Measurements from ENCODE around the gene COL28A1.
A peak's percentile ranks its signal among the peaks of the same experiment; 100 is the strongest.
"Not testable (repeated sequence)": the region's sequence is repeated elsewhere in the genome, so short reads cannot be mapped to it uniquely, and the experiment has no call there.

COL28A1 gene

GRCh38 chr7:7464991-7465765 is 70.5 kb downstream of the COL28A1 start:
- not testable (repeated sequence) for DNase-seq (ENCODE audit: low read depth)

GRCh38 chr7:7454000-7454399 is 81.7 kb downstream of the COL28A1 start:
- no peak for DNase-seq (ENCODE audit: low read depth)

- DNase-seq (ENCODE audit: low read depth): no peak
Measured at GRCh38 chr7:7452652-7453051, 83.0 kb downstream of the COL28A1 start.

GRCh38 chr7:7452119-7452518 is 83.6 kb downstream of the COL28A1 start:
- DNase-seq (ENCODE audit: low read depth): no peak

GRCh38 chr7:7449055-7449454 is 86.6 kb downstream of the COL28A1 start:
- no peak for DNase-seq (ENCODE audit: low read depth)

GRCh38 chr7:7446616-7447015 is 89.1 kb downstream of the COL28A1 start:
- DNase-seq (ENCODE audit: low read depth): no peak

GRCh38 chr7:7443806-7444350 is 91.8 kb downstream of the COL28A1 start:
- DNase-seq (ENCODE audit: low read depth): no peak

GRCh38 chr7:7439564-7439963 is 96.1 kb downstream of the COL28A1 start:
- no peak for DNase-seq (ENCODE audit: low read depth)

GRCh38 chr7:7438851-7439250 is 96.8 kb downstream of the COL28A1 start:
- DNase-seq (ENCODE audit: low read depth): peak; percentile 97

- no peak for DNase-seq (ENCODE audit: low read depth)
Measured at GRCh38 chr7:7435978-7436377, 99.7 kb downstream of the COL28A1 start.

GRCh38 chr7:7434329-7434728 is 101.3 kb downstream of the COL28A1 start:
- no peak for DNase-seq (ENCODE audit: low read depth)

GRCh38 chr7:7433811-7434210 is 101.9 kb downstream of the COL28A1 start:
- DNase-seq (ENCODE audit: low read depth): peak; percentile 21

GRCh38 chr7:7432979-7433378 is 102.7 kb downstream of the COL28A1 start:
- DNase-seq (ENCODE audit: low read depth): no peak

GRCh38 chr7:7428806-7429205 is 106.9 kb downstream of the COL28A1 start:
- peak; percentile 77 for DNase-seq (ENCODE audit: low read depth)

GRCh38 chr7:7427363-7427762 is 108.3 kb downstream of the COL28A1 start:
- no peak for DNase-seq (ENCODE audit: low read depth)

GRCh38 chr7:7426676-7427075 is 109.0 kb downstream of the COL28A1 start:
- no peak for DNase-seq (ENCODE audit: low read depth)

GRCh38 chr7:7425321-7425720 is 110.4 kb downstream of the COL28A1 start:
- no peak for DNase-seq (ENCODE audit: low read depth)

- DNase-seq (ENCODE audit: low read depth): peak; percentile 58
Measured at GRCh38 chr7:7424151-7424873, 111.4 kb downstream of the COL28A1 start.

GRCh38 chr7:7422641-7423040 is 113.0 kb downstream of the COL28A1 start:
- no peak for DNase-seq (ENCODE audit: low read depth)

- no peak for DNase-seq (ENCODE audit: low read depth)
Measured at GRCh38 chr7:7421826-7422225, 113.8 kb downstream of the COL28A1 start.

- DNase-seq (ENCODE audit: low read depth): no peak
Measured at GRCh38 chr7:7418997-7419396, 116.7 kb downstream of the COL28A1 start.

GRCh38 chr7:7417851-7418250 is 117.8 kb downstream of the COL28A1 start:
- no peak for DNase-seq (ENCODE audit: low read depth)

GRCh38 chr7:7417414-7417813 is 118.3 kb downstream of the COL28A1 start:
- no peak for DNase-seq (ENCODE audit: low read depth)

Data from stromal cell of bone marrow (primary cell).